ENCODE data around the gene PPM1N.

- no peak for TF ChIP-seq TCF4 (CRISPR knock-in tag; IDR thresholded peaks at IDR 0.05; ENCODE audit: borderline replicate concordance)
- no peak for TF ChIP-seq ARNTL (CRISPR knock-in tag; IDR thresholded peaks at IDR 0.05; ENCODE audit: borderline replicate concordance, low read depth)
- TF ChIP-seq, protein P1, sequence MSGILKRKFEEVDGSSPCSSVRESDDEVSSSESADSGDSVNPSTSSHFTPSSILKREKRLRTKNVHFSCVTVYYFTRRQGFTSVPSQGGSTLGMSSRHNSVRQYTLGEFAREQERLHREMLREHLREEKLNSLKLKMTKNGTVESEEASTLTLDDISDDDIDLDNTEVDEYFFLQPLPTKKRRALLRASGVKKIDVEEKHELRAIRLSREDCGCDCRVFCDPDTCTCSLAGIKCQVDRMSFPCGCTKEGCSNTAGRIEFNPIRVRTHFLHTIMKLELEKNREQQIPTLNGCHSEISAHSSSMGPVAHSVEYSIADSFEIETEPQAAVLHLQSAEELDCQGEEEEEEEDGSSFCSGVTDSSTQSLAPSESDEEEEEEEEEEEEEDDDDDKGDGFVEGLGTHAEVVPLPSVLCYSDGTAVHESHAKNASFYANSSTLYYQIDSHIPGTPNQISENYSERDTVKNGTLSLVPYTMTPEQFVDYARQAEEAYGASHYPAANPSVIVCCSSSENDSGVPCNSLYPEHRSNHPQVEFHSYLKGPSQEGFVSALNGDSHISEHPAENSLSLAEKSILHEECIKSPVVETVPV (CRISPR knock-in tag; IDR thresholded peaks at IDR 0.05), result no peak
- TF ChIP-seq, protein P2, sequence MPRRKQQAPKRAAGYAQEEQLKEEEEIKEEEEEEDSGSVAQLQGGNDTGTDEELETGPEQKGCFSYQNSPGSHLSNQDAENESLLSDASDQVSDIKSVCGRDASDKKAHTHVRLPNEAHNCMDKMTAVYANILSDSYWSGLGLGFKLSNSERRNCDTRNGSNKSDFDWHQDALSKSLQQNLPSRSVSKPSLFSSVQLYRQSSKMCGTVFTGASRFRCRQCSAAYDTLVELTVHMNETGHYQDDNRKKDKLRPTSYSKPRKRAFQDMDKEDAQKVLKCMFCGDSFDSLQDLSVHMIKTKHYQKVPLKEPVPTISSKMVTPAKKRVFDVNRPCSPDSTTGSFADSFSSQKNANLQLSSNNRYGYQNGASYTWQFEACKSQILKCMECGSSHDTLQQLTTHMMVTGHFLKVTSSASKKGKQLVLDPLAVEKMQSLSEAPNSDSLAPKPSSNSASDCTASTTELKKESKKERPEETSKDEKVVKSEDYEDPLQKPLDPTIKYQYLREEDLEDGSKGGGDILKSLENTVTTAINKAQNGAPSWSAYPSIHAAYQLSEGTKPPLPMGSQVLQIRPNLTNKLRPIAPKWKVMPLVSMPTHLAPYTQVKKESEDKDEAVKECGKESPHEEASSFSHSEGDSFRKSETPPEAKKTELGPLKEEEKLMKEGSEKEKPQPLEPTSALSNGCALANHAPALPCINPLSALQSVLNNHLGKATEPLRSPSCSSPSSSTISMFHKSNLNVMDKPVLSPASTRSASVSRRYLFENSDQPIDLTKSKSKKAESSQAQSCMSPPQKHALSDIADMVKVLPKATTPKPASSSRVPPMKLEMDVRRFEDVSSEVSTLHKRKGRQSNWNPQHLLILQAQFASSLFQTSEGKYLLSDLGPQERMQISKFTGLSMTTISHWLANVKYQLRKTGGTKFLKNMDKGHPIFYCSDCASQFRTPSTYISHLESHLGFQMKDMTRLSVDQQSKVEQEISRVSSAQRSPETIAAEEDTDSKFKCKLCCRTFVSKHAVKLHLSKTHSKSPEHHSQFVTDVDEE (CRISPR knock-in tag; IDR thresholded peaks at IDR 0.05), result no peak
Measured at GRCh38 chr19:45509692-45510015, 11.4 kb downstream of the PPM1N start.

Measured in SK-N-SH treated with all-trans-retinoic acid at 6 μM for 48 hours (cell line).